Ishikawa (cell line): ENCODE measurements around the gene ATP11A.

Source experiments
- CEBPB ChIP-seq: IDR thresholded peaks from 2 replicates; pipeline ENCODE4 v1.6.1; 2012
- EGR1 ChIP-seq: IDR thresholded peaks from 2 replicates; pipeline ENCODE4 v1.6.1; 2012
- EP300 ChIP-seq: IDR thresholded peaks from 2 replicates; pipeline ENCODE4 v1.6.1; 2012; ENCODE audit warnings: borderline replicate concordance
- FOXM1 ChIP-seq: IDR thresholded peaks from 2 replicates; pipeline ENCODE4 v1.6.1; 2012; ENCODE audit warnings: low read depth, borderline replicate concordance
- MAX ChIP-seq: IDR thresholded peaks from 2 replicates; pipeline ENCODE4 v1.6.1; 2012
- NFIC ChIP-seq: IDR thresholded peaks from 2 replicates; pipeline ENCODE4 v1.6.1; 2012
- RAD21 ChIP-seq: IDR thresholded peaks from 2 replicates; pipeline ENCODE4 v1.6.1; 2012; ENCODE audit warnings: low read depth
- REST ChIP-seq: IDR thresholded peaks from 2 replicates; pipeline ENCODE4 v1.6.1; 2012; ENCODE audit warnings: low read depth, mild to moderate bottlenecking
- TAF1 ChIP-seq: IDR thresholded peaks from 2 replicates; pipeline ENCODE4 v1.6.1; 2012; ENCODE audit warnings: low read depth, mild to moderate bottlenecking
- TF ChIP-seq, protein P1 (sequence below): IDR thresholded peaks from 2 replicates; pipeline ENCODE4 v1.6.1; 2012

DNA sequence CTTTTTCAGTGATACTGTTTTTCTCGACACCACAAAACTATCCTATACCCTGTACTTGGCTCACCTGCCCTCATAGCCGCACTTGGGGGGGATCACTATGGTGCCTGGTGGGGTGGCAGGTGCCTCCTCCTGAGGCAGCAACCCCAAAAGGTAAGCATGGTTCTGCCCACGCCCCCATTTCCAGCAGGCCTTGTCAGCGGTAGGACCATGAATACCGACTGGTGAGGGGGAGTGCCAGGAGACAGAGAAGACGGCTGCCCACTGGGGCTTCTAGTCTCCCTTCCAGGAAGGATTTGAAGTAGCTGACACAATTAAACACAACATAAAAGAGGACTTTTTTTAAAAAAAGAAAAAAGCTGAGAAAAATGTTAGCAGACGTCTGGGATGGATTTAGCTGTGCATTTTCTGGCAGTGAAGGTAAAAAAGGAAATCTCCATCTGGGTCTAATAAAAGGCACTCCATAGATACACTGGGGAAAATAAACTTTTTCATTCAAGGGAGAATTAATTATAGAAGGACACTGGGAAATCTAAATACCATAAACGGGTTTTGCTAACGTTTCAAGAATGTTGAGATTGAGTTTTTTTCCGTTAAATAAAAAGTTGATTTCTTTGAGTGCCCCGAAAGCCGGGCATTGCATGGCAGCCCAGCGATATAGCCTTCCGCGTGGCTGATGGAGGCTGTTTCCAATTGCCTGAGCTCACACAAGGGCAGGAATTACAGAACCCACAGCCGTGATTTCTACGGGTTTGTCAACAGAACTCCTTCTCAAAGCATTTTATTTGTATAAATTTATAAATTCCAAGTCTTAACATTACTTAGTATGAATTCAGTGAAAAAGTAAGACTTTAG is 45.1 kb downstream of the ATP11A start:
- TF ChIP-seq RAD21 (no peak), EP300 (no peak), REST (no peak), MAX (no peak), TAF1 (no peak), NFIC (no peak), FOXM1 (no peak), EGR1 (no peak), CEBPB (no peak)
- TF ChIP-seq, protein P1, sequence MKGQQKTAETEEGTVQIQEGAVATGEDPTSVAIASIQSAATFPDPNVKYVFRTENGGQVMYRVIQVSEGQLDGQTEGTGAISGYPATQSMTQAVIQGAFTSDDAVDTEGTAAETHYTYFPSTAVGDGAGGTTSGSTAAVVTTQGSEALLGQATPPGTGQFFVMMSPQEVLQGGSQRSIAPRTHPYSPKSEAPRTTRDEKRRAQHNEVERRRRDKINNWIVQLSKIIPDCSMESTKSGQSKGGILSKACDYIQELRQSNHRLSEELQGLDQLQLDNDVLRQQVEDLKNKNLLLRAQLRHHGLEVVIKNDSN, result no peak
